HG03066 (cell line): Measurements from ENCODE around the gene SOBP.

Experiments used
- ATAC-seq: cut with Tn5 transposase; IDR thresholded peaks from one replicate; pipeline ENCODE4 v1.9.1; 2021; ENCODE audit warnings: low read depth; ENCODE audit not compliant: unreplicated experiment

Gene SOBP

GRCh38 chr6:107611094-107611810 is 121.3 kb downstream of the SOBP start:
- no peak for ATAC-seq

GRCh38 chr6:107612762-107613415 is 123.0 kb downstream of the SOBP start:
- ATAC-seq = no peak

- no peak for ATAC-seq
Observed at GRCh38 chr6:107613651-107614379, 123.9 kb downstream of the SOBP start.

GRCh38 chr6:107614828-107615227 is 124.9 kb downstream of the SOBP start:
- no peak for ATAC-seq

GRCh38 chr6:107616775-107617174 is 126.9 kb downstream of the SOBP start:
- no peak for ATAC-seq

- no peak for ATAC-seq
Observed at GRCh38 chr6:107617341-107617932, 127.5 kb downstream of the SOBP start.

- ATAC-seq = peak; percentile 98
Observed at GRCh38 chr6:107618672-107619071, 128.8 kb downstream of the SOBP start.

GRCh38 chr6:107620732-107621131 is 130.8 kb downstream of the SOBP start:
- ATAC-seq = no peak

- ATAC-seq = no peak
Observed at GRCh38 chr6:107621229-107621937, 131.5 kb downstream of the SOBP start.

- no peak for ATAC-seq
Observed at GRCh38 chr6:107622269-107622668, 132.4 kb downstream of the SOBP start.

- no peak for ATAC-seq
Observed at GRCh38 chr6:107624050-107624449, 134.1 kb downstream of the SOBP start.

- no peak for ATAC-seq
Observed at GRCh38 chr6:107624541-107624940, 134.6 kb downstream of the SOBP start.

- ATAC-seq = no peak
Observed at GRCh38 chr6:107625264-107625663, 135.3 kb downstream of the SOBP start.

GRCh38 chr6:107626645-107627044 is 136.7 kb downstream of the SOBP start:
- no peak for ATAC-seq

GRCh38 chr6:107627969-107628368 is 138.1 kb downstream of the SOBP start:
- no peak for ATAC-seq

GRCh38 chr6:107628878-107629277 is 139.0 kb downstream of the SOBP start:
- ATAC-seq = no peak

GRCh38 chr6:107629548-107630129 is 139.7 kb downstream of the SOBP start:
- no peak for ATAC-seq

- ATAC-seq = no peak
Observed at GRCh38 chr6:107630348-107630977, 140.5 kb downstream of the SOBP start.

GRCh38 chr6:107632381-107633136 is 142.6 kb downstream of the SOBP start:
- no peak for ATAC-seq
